WI38 (cell line): ENCODE results near the gene FDX2.
"Not testable (repeated sequence)": the region's sequence is repeated elsewhere in the genome, so short reads cannot be mapped to it uniquely, and the experiment has no call there.

Experiments used
- H3K4me3 ChIP-seq: 2 replicates; pipeline ENCODE4 v1.5.1; 2011; ENCODE audit warnings: low read depth, mild to moderate bottlenecking, control low read depth, low read length
- TF ChIP-seq, protein P1 (sequence below): IDR thresholded peaks from 2 replicates; pipeline ENCODE4 v1.5.1; 2012; ENCODE audit warnings: low read depth, mild to moderate bottlenecking, control low read depth, low read length

Gene FDX2

GRCh38 chr19:10338940-10339339 is 23.1 kb upstream of the FDX2 start:
- TF ChIP-seq, protein P1, sequence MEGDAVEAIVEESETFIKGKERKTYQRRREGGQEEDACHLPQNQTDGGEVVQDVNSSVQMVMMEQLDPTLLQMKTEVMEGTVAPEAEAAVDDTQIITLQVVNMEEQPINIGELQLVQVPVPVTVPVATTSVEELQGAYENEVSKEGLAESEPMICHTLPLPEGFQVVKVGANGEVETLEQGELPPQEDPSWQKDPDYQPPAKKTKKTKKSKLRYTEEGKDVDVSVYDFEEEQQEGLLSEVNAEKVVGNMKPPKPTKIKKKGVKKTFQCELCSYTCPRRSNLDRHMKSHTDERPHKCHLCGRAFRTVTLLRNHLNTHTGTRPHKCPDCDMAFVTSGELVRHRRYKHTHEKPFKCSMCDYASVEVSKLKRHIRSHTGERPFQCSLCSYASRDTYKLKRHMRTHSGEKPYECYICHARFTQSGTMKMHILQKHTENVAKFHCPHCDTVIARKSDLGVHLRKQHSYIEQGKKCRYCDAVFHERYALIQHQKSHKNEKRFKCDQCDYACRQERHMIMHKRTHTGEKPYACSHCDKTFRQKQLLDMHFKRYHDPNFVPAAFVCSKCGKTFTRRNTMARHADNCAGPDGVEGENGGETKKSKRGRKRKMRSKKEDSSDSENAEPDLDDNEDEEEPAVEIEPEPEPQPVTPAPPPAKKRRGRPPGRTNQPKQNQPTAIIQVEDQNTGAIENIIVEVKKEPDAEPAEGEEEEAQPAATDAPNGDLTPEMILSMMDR: no peak

GRCh38 chr19:10336725-10337124 is 20.9 kb upstream of the FDX2 start:
- H3K4me3 ChIP-seq: not testable (repeated sequence)

More at GRCh38 chr19:10338940-10339339, 23.1 kb upstream of the FDX2 start:
- no peak overlapping the region for H3K4me3 ChIP-seq

DNA sequence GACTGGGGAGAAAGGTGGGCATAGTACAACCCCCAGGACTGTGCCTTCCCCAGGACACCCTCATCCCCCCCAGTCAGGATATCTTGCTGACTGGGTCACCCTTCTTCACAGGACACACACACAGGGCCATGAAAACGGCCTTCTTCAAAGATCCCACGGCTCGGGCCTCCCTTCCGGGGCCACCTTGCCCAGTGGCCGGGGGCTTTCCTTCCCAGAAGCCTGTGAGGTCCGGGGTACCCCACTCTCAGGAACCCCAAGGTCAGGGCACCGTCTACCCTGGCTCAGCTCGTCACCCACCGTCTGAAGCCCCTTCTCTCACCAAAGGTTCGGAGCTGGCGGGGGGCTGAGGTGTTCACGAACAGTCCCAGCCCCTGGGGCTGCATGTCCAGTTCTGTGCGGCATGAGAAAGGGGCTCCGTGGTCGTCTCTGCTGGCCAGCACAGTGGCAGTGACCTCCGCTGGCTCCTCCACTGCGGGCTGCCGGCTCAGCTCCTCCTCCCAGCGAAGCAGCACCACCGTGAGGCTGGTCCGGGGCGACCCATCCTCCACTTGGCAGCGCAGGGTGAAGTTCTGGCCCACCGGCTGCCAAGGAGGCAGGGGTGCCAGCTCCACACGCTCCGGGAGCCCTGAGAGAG is 19.7 kb upstream of the FDX2 start:
- H3K4me3 ChIP-seq: no peak overlapping the region
- TF ChIP-seq, protein P1: no peak

DNA sequence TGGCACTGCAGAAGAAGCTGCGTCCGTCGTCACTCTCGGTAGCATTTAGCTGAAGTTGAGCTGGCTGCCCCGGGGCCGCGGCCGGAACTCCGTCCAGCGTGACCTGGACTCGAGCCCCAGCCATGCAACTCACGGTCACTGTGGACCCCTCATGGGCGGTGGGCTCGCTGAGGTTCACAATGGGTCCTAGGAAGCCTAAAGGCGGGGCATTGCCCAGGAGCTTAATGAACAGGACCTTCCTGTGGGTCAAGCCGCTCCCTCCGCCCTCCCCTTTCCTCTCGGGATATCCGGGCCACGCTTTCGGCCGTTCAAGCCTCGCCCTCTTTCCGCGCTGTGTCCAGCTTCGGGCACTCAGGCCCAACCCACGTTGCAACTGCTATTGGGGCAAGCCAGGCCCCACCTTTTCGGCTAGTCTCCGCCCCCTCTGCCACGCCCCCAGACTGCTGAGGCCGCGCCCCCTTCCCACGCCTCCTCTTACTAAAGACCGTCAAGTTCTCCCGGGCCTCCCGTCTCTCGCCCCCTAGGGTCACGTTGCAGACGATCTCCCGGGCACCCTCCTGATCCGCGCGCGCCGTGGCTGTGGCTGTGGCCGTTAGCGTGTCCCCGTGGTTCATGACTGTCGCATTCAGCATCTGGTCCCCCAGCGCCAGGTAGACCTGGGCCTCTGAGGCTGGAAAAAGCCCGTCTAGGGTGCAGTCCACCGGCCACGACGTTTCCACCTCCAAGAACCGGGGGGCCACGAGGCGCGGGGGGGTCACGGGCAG is 19.0 kb upstream of the FDX2 start:
- H3K4me3 ChIP-seq: peak overlapping the region; percentile 86

GRCh38 chr19:10333758-10334587 is 18.2 kb upstream of the FDX2 start:
- peak overlapping the region; percentile 86 for H3K4me3 ChIP-seq
- TF ChIP-seq, protein P1: no peak

More for the DNA sequence above, 19.0 kb upstream of the FDX2 start:
- TF ChIP-seq, protein P1: 0 out of 2 replicates have a peak, but pooled peaks have one; percentile 5

DNA sequence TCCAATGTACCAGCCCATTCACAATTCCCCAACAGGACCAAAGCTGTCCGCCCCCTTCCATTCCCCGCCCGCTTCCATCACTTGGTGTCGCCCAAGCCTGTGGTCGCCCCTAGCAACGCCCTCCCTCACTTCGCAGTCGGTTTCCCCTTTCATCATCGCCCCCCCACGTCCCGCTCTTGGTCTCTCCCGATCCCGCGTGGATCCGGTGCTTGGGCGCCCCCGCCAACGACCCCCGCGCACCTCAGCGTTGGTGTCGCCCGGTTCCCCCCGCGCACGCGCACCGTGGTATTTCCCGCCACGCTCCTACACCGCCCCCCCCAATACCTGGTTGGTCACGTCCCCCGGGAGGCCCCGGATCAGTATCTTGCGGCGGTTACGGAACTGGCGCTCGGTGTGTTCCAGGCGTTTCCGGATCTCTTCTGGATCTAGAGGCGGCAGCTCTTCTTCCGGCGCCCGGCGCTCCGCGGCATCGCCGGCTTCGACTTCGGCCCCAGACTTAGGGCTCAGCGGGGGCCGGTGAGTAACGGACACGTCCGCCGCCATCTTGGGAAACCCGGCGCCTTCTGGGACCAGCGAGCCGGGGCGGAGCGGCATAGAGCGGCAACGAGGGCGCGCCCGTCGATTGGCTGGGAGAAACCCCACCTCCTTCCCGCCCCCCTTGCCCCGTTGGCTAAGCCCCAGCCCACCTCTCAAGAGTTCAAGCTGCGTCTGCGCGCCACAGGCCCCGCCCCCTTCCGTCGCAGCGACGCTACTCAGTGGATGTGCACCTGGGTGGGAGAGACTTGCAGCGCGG is 17.3 kb upstream of the FDX2 start, which contains the start of gene RAVER1:
RAVER1 (minus strand) TSS at position 565 of the 793 bp plus-strand sequence; CDS start at position 543, 22 bp downstream.
- peak within 1 kb of the TSS; percentile 86 for H3K4me3 ChIP-seq
- TF ChIP-seq, protein P1: no peak
